ENCODE data around the gene IGFN1. TPM values are rescaled to one million over a fixed set of nuclear protein-coding genes. Genes with fewer than 3 reads are reported as not detected.

The IGFN1 gene
- total RNA-seq, 1 donor from 2014 or later = 0.38 TPM

GRCh38 chr1:201264072-201264471 lies 73.4 kb downstream of the IGFN1 start:
- DNase-seq (ENCODE audit: low spot score, unreplicated experiment) = no peak
- H3K4me1 Mint-ChIP-seq (ENCODE audit: low read depth) = peaks cover 2% of the 10 kb centered on the region
- H3K9me3 Mint-ChIP-seq (ENCODE audit: low read depth) = no peaks in the 10 kb centered on the region
- H3K27ac Mint-ChIP-seq = no peak overlapping the region
- no peak overlapping the region for H3K4me3 Mint-ChIP-seq (ENCODE audit: low read depth)
- peaks cover 54% of the 10 kb centered on the region for H3K27me3 Mint-ChIP-seq
- TF ChIP-seq, protein P1, sequence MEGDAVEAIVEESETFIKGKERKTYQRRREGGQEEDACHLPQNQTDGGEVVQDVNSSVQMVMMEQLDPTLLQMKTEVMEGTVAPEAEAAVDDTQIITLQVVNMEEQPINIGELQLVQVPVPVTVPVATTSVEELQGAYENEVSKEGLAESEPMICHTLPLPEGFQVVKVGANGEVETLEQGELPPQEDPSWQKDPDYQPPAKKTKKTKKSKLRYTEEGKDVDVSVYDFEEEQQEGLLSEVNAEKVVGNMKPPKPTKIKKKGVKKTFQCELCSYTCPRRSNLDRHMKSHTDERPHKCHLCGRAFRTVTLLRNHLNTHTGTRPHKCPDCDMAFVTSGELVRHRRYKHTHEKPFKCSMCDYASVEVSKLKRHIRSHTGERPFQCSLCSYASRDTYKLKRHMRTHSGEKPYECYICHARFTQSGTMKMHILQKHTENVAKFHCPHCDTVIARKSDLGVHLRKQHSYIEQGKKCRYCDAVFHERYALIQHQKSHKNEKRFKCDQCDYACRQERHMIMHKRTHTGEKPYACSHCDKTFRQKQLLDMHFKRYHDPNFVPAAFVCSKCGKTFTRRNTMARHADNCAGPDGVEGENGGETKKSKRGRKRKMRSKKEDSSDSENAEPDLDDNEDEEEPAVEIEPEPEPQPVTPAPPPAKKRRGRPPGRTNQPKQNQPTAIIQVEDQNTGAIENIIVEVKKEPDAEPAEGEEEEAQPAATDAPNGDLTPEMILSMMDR (IDR thresholded peaks at IDR 0.05; ENCODE audit: unreplicated experiment) = no peak
- H3K36me3 Mint-ChIP-seq (ENCODE audit: insufficient read depth) = no peaks in the 10 kb centered on the region

DNA sequence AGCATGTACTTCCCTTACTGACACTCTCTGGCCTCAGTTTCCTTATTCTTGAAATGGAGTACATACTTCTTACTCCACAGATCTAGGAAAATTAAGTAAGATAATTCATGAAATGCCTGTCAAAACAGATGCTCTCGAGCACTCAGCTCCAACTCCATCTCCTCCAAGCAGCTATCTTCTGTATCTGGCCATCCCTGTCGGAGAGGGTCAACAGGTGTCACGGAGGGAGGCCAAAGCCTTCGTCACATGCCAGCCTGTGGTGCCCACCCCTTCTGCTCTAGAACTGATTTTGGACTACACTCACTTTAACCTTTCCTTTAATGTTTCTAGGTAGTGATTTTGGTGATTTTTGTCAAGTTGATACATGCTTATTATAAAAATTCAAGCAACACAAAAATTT lies 73.9 kb downstream of the IGFN1 start:
- peaks cover 2% of the 10 kb centered on the region for H3K4me1 Mint-ChIP-seq (ENCODE audit: low read depth)
- TF ChIP-seq, protein P1 (IDR thresholded peaks at IDR 0.05; ENCODE audit: unreplicated experiment) = no peak
- no peaks in the 10 kb centered on the region for H3K9me3 Mint-ChIP-seq (ENCODE audit: low read depth)
- DNase-seq (ENCODE audit: low spot score, unreplicated experiment) = no peak
- H3K27ac Mint-ChIP-seq = no peak overlapping the region
- no peak overlapping the region for H3K4me3 Mint-ChIP-seq (ENCODE audit: low read depth)
- no peaks in the 10 kb centered on the region for H3K36me3 Mint-ChIP-seq (ENCODE audit: insufficient read depth)
- H3K27me3 Mint-ChIP-seq = peaks cover 59% of the 10 kb centered on the region

DNA sequence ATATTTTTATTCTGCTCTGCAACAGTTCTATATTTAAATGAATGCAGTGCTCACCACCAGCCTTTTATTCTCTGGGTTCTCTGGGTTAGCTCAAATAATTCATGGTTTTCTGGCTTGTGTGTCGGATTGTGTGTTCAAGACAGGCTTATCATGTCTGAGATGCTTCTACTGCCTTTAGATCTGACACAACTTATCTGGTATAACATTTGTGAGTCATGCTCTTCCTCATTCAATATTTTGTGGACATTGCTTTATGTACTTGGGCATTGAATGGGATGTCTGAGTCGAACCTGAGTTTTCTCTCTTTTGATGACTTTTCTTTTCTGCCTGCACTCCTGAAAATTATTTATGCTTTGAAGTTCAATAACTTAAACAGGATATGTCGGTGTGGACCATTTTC lies 75.1 kb downstream of the IGFN1 start:
- Mint-ChIP-seq H3K4me3 (ENCODE audit: low read depth) (no peak overlapping the region), H3K27me3 (peaks cover 60% of the 10 kb centered on the region), H3K9me3 (ENCODE audit: low read depth) (no peaks in the 10 kb centered on the region), H3K4me1 (ENCODE audit: low read depth) (no peaks in the 10 kb centered on the region), H3K36me3 (ENCODE audit: insufficient read depth) (no peaks in the 10 kb centered on the region), H3K27ac (no peak overlapping the region)
- DNase-seq (ENCODE audit: low spot score, unreplicated experiment) = no peak
- TF ChIP-seq, protein P1 (IDR thresholded peaks at IDR 0.05; ENCODE audit: unreplicated experiment) = no peak

- TF ChIP-seq, protein P1 (IDR thresholded peaks at IDR 0.05; ENCODE audit: unreplicated experiment) = no peak
- no peaks in the 10 kb centered on the region for H3K4me1 Mint-ChIP-seq (ENCODE audit: low read depth)
- DNase-seq (ENCODE audit: low spot score, unreplicated experiment) = no peak
- H3K27me3 Mint-ChIP-seq = peaks cover 57% of the 10 kb centered on the region
- no peaks in the 10 kb centered on the region for H3K9me3 Mint-ChIP-seq (ENCODE audit: low read depth)
- H3K27ac Mint-ChIP-seq = no peak overlapping the region
- H3K4me3 Mint-ChIP-seq (ENCODE audit: low read depth) = no peak overlapping the region
- no peaks in the 10 kb centered on the region for H3K36me3 Mint-ChIP-seq (ENCODE audit: insufficient read depth)
Observed at GRCh38 chr1:201266276-201266675, 75.7 kb downstream of the IGFN1 start.

GRCh38 chr1:201266774-201267173 lies 76.2 kb downstream of the IGFN1 start:
- H3K36me3 Mint-ChIP-seq (ENCODE audit: insufficient read depth) = no peaks in the 10 kb centered on the region
- TF ChIP-seq, protein P1 (IDR thresholded peaks at IDR 0.05; ENCODE audit: unreplicated experiment) = no peak
- no peak overlapping the region for H3K4me3 Mint-ChIP-seq (ENCODE audit: low read depth)
- no peaks in the 10 kb centered on the region for H3K9me3 Mint-ChIP-seq (ENCODE audit: low read depth)
- peaks cover 54% of the 10 kb centered on the region for H3K27me3 Mint-ChIP-seq
- no peak for DNase-seq (ENCODE audit: low spot score, unreplicated experiment)
- no peaks in the 10 kb centered on the region for H3K4me1 Mint-ChIP-seq (ENCODE audit: low read depth)
- H3K27ac Mint-ChIP-seq = no peak overlapping the region

Data from progenitor cell of endocrine pancreas (in vitro differentiated cells).